CD4-positive, alpha-beta T cell (primary cell): ENCODE data around the gene APPL2. TPM values are rescaled to one million over a fixed set of nuclear protein-coding genes. Genes with fewer than 3 reads are reported as not detected.

Source experiments
- ATAC-seq: fragments of 200-7000 bp; cut with Tn5 transposase; one replicate; pipeline ENCODE4 v1.10.0; 2022; ENCODE audit warnings: mild to moderate bottlenecking; ENCODE audit not compliant: poor library complexity
- CTCF ChIA-PET: fragments of 350-600 bp; sonication (Branson Sonifier 250); formaldehyde crosslinking; loops from one replicate; lab custom pipeline; 2021; ENCODE audit warnings: antibody characterized with exemption, inconsistent platforms; lab: Charles Lee
- POLR2A ChIA-PET: fragments of 350-600 bp; sonication (Branson Sonifier 250); formaldehyde crosslinking; loops from one replicate; lab custom pipeline; 2021; ENCODE audit warnings: antibody characterized with exemption, inconsistent platforms; lab: Charles Lee
- DNase-seq, 14 experiments: peaks; one replicate each; pipeline ENCODE4 v3.0.0-alpha.2; 2013 to 2020; ENCODE audit warnings: mixed read lengths in 2 of 14
- H3K27ac ChIP-seq, 2 donors: one replicate each; pipeline versions ENCODE4 v1.5.1 to v1.7.0; 2013; ENCODE audit warnings: low read length in 2 of 2, low read depth in 1 of 2, mild to moderate bottlenecking in 1 of 2
- H3K27me3 ChIP-seq, 2 experiments: 1 replicate in 1 of 2; 2 replicates in 1 of 2; pipeline versions ENCODE4 v1.6.1 to v1.7.0; 2013; ENCODE audit warnings: low read length in 2 of 2, control low read depth in 1 of 2, mild to moderate bottlenecking in 1 of 2, moderate library complexity in 1 of 2; ENCODE audit not compliant: insufficient read depth in 2 of 2, control insufficient read depth in 1 of 2
- H3K36me3 ChIP-seq: one replicate; pipeline ENCODE4 v1.6.1; 2013; ENCODE audit warnings: low read length, control low read depth; ENCODE audit not compliant: insufficient read depth
- H3K4me1 ChIP-seq: one replicate; pipeline ENCODE4 v1.6.1; 2013; ENCODE audit warnings: low read length, control low read depth; ENCODE audit not compliant: insufficient read depth
- H3K4me3 ChIP-seq: one replicate; pipeline ENCODE4 v1.5.1; 2013; ENCODE audit warnings: mild to moderate bottlenecking, low read length, moderate library complexity
- H3K9me3 ChIP-seq, 2 experiments: 1 replicate in 1 of 2; 2 replicates in 1 of 2; pipeline versions ENCODE4 v1.6.1 to v1.7.0; 2013; ENCODE audit warnings: low read length in 2 of 2, mild to moderate bottlenecking in 2 of 2, control low read depth in 1 of 2, moderate library complexity in 1 of 2; ENCODE audit not compliant: control insufficient read depth in 1 of 2, insufficient read depth in 1 of 2
- H3K27ac Mint-ChIP-seq: one replicate; pipeline ENCODE4 v1.8.0; 2020; ENCODE audit warnings: mixed read lengths
- H3K27me3 Mint-ChIP-seq: one replicate; pipeline ENCODE4 v1.8.0; 2021; ENCODE audit warnings: mixed read lengths
- H3K36me3 Mint-ChIP-seq: one replicate; pipeline ENCODE4 v1.8.0; 2021; ENCODE audit warnings: low read depth, mixed read lengths
- H3K4me1 Mint-ChIP-seq: one replicate; pipeline ENCODE4 v1.8.0; 2021; ENCODE audit warnings: low read depth, mixed read lengths
- H3K4me3 Mint-ChIP-seq: one replicate; pipeline ENCODE4 v1.8.0; 2020; ENCODE audit warnings: mild to moderate bottlenecking, mixed read lengths
- H3K9me3 Mint-ChIP-seq: one replicate; pipeline ENCODE4 v1.8.0; 2020; ENCODE audit warnings: mixed read lengths
- CTCF ChIP-seq: fragments of 200-600 bp; IDR thresholded peaks from one replicate; pipeline ENCODE4 v1.8.0; 2022; ENCODE audit warnings: antibody characterized with exemption, mild to moderate bottlenecking
- intact Hi-C, 2 experiments: fragments of 100-400 bp; cut with DNase I in 1 of 2; cut with micrococcal nuclease in 1 of 2; formaldehyde crosslinking; loops; one replicate each; pipeline versions ENCODE4 v1.15.1 to v1.9.0; 2023 to 2025; cut with DNase I, micrococcal nuclease
- total RNA-seq, 174 experiments: library from RNA in 2 of 174; stranded (reverse) in 2 of 174; gene quantifications; one replicate each; pipeline ENCODE4 v1.2.3 and lab custom pipeline; 2021 to 2026

The APPL2 gene
- total RNA-seq, 2 experiments from 2014 or later = 58.8 to 59.9 TPM

- H3K9me3 ChIP-seq = no peaks in the 10 kb centered on the region
- peaks cover 13% of the 10 kb centered on the region for H3K36me3 ChIP-seq
- no peak for TF ChIP-seq CTCF
- DNase-seq = peak in 1 of 14 experiments; percentile 15
- peaks cover 53% of the 10 kb centered on the region for H3K4me1 Mint-ChIP-seq
- peak; percentile 3 for ATAC-seq
- H3K9me3 Mint-ChIP-seq = no peaks in the 10 kb centered on the region
- H3K36me3 Mint-ChIP-seq = peaks cover 26% of the 10 kb centered on the region
- H3K4me3 Mint-ChIP-seq = peak overlapping the region; percentile 94
- intact Hi-C loops = loop anchor here (5.0 to 10.0 kb wide), 4 partner anchors 147 to 1391 kb away; partner anchors contain the start of genes NT5DC3 (in 1 of the 2) and TDG (in 1 of the 2)
- peaks cover 39% of the 10 kb centered on the region for H3K4me1 ChIP-seq
- no peaks in the 10 kb centered on the region for H3K27me3 ChIP-seq
- peak overlapping the region; percentile 22 to 68 for H3K27ac ChIP-seq
- POLR2A ChIA-PET = interaction anchor here (1.1 to 2.8 kb wide), 9 partner anchors 9 to 1306 kb away, joined by 3 to 25 read pairs (median 7); partner anchors contain the start of genes C12orf75, HSP90B1 and TDG
- CTCF ChIA-PET = interaction anchor here (0.9 to 1.4 kb wide), 2 partner anchors 8 to 11 kb away, joined by 6 read pairs; no protein-coding TSS in a partner anchor
- no peaks in the 10 kb centered on the region for H3K27me3 Mint-ChIP-seq
- H3K4me3 ChIP-seq = peak overlapping the region; percentile 74
- H3K27ac Mint-ChIP-seq = peak overlapping the region; percentile 90
Observed at GRCh38 chr12:105235281-105235731, 668 bp downstream of the APPL2 start.

- Mint-ChIP-seq H3K4me3 (peak overlapping the region; percentile 94), H3K36me3 (peaks cover 36% of the 10 kb centered on the region), H3K27me3 (no peaks in the 10 kb centered on the region), H3K27ac (peak overlapping the region; percentile 90), H3K4me1 (peaks cover 57% of the 10 kb centered on the region), H3K9me3 (no peaks in the 10 kb centered on the region)
- peak overlapping the region; percentile 74 for H3K4me3 ChIP-seq
- intact Hi-C loops = loop anchor here in 1 of 2 experiments (5.0 to 10.0 kb wide), 4 partner anchors 93 to 1389 kb away; partner anchors contain the start of genes NT5DC3, TDG and WASHC4
- H3K9me3 ChIP-seq = no peaks in the 10 kb centered on the region
- H3K27me3 ChIP-seq = no peaks in the 10 kb centered on the region
- ATAC-seq (no peak), DNase-seq (no peak)
- peaks cover 39% of the 10 kb centered on the region for H3K4me1 ChIP-seq
- ChIA-PET POLR2A (interaction anchor here (1.4 to 2.8 kb wide), 2 partner anchors 96 to 1069 kb away, joined by 3 to 25 read pairs; partner anchors contain the start of gene C12orf75), CTCF (interaction anchor here (0.9 kb wide), 1 partner anchor 97 kb away, joined by 4 read pairs; no protein-coding TSS in a partner anchor)
- H3K36me3 ChIP-seq = peaks cover 16% of the 10 kb centered on the region
- TF ChIP-seq CTCF = no peak
- H3K27ac ChIP-seq = no peak overlapping the region
Observed at GRCh38 chr12:105234197-105234596, 1.8 kb downstream of the APPL2 start.

GRCh38 chr12:105233041-105233905 lies 2.7 kb downstream of the APPL2 start:
- Histone ChIP-seq H3K27me3 (no peaks in the 10 kb centered on the region), H3K4me3 (no peak overlapping the region), H3K9me3 (no peaks in the 10 kb centered on the region), H3K36me3 (peaks cover 25% of the 10 kb centered on the region), H3K27ac (no peak overlapping the region), H3K4me1 (peaks cover 41% of the 10 kb centered on the region)
- Mint-ChIP-seq H3K27me3 (no peaks in the 10 kb centered on the region), H3K27ac (peak overlapping the region; percentile 90), H3K4me1 (peaks cover 66% of the 10 kb centered on the region), H3K9me3 (no peaks in the 10 kb centered on the region), H3K4me3 (peak overlapping the region; percentile 94), H3K36me3 (peaks cover 45% of the 10 kb centered on the region)
- DNase-seq = no peak
- intact Hi-C loops = loop anchor here in 1 of 2 experiments (5.0 to 10.0 kb wide), 4 partner anchors 94 to 1388 kb away; partner anchors contain the start of genes NT5DC3, TDG and WASHC4
- ATAC-seq = no peak
- ChIA-PET POLR2A (no interaction called here), CTCF (no interaction called here)
- TF ChIP-seq CTCF = no peak
